HepG2 (cell line): ENCODE results near the gene APH1B. TPM values are rescaled to one million over a fixed set of nuclear protein-coding genes. Genes with fewer than 3 reads are reported as not detected.

Experiments used
- CHCHD3 ChIP-seq: sonication (generic); formaldehyde crosslinking; IDR thresholded peaks from 2 replicates; pipeline ENCODE4 v1.8.0; 2022; ENCODE audit warnings: mild to moderate bottlenecking, missing genetic modification reagents, moderate library complexity
- HDAC1 ChIP-seq: sonication (generic); formaldehyde crosslinking; IDR thresholded peaks from 2 replicates; pipeline ENCODE4 v1.5.1; 2020; ENCODE audit warnings: mild to moderate bottlenecking, missing genetic modification reagents
- IRX3 ChIP-seq: sonication (generic); formaldehyde crosslinking; IDR thresholded peaks from 2 replicates; pipeline ENCODE4 v1.8.1; 2023; ENCODE audit warnings: mild to moderate bottlenecking, low read depth, missing genetic modification reagents, borderline replicate concordance
- KDM1A ChIP-seq: IDR thresholded peaks from 2 replicates; pipeline ENCODE4 v1.6.1; 2016; ENCODE audit warnings: missing compliant biosample characterization
- NAIF1 ChIP-seq: sonication (generic); formaldehyde crosslinking; IDR thresholded peaks from 2 replicates; pipeline ENCODE4 v1.5.0; 2020; ENCODE audit warnings: mild to moderate bottlenecking, missing genetic modification reagents, borderline replicate concordance
- PHF8 ChIP-seq: sonication (generic); formaldehyde crosslinking; IDR thresholded peaks from 2 replicates; pipeline ENCODE4 v1.5.0; 2020; ENCODE audit warnings: missing genetic modification reagents
- SMAD3 ChIP-seq: sonication (generic); formaldehyde crosslinking; IDR thresholded peaks from 2 replicates; pipeline ENCODE4 v1.4.0; 2020; ENCODE audit warnings: missing genetic modification reagents
- TCF12 ChIP-seq, 2 experiments: fragments of 450-650 bp in 1 of 2; sonication (generic) in 1 of 2; formaldehyde crosslinking in 1 of 2; IDR thresholded peaks; 2 replicates each; pipeline versions ENCODE4 v1.6.1 to v1.8.0; 2017 to 2022; ENCODE audit warnings: antibody characterized with exemption in 1 of 2, mild to moderate bottlenecking in 1 of 2, missing genetic modification reagents in 1 of 2, moderate library complexity in 1 of 2
- ZBTB7A ChIP-seq: sonication (generic); formaldehyde crosslinking; IDR thresholded peaks from 2 replicates; pipeline ENCODE4 v1.8.0; 2022; ENCODE audit warnings: mild to moderate bottlenecking, missing genetic modification reagents
- ZFP62 ChIP-seq: sonication (generic); formaldehyde crosslinking; IDR thresholded peaks from 2 replicates; pipeline ENCODE4 v1.4.0; 2020; ENCODE audit warnings: missing genetic modification reagents
- ZNF737 ChIP-seq: sonication (generic); formaldehyde crosslinking; IDR thresholded peaks from 2 replicates; pipeline ENCODE4 v1.5.0; 2020; ENCODE audit warnings: missing genetic modification reagents, mild to moderate bottlenecking, borderline replicate concordance
- ZNF841 ChIP-seq: sonication (generic); formaldehyde crosslinking; IDR thresholded peaks from 2 replicates; pipeline ENCODE4 v1.8.1; 2023; ENCODE audit warnings: missing genetic modification reagents, borderline replicate concordance
- polyA plus RNA-seq, 8 experiments: library from polyadenylated mRNA; depleted of rRNA in 3 of 8; stranded (reverse) in 7 of 8; unstranded in 1 of 8; fragments of >200 nt; fragmentation: Illumina TruSeq in 4 of 8; extraction: Trizol in 4 of 8; gene quantifications; 2 replicates each; pipeline versions ENCODE4 v1.2.1 to v1.2.3, GENCODE V29; 2011 to 2016; ENCODE audit warnings: low read depth in 4 of 8, missing spikeins in 1 of 8, mixed read lengths in 1 of 8; ENCODE audit not compliant: insufficient read depth in 1 of 8
- total RNA-seq, 5 experiments: library from RNA; depleted of rRNA; stranded (reverse); fragments of >200 nt; fragmentation: Illumina TruSeq; extraction: Trizol; gene quantifications; 2 replicates each; pipeline ENCODE4 v1.2.3, GENCODE V29; 2016; ENCODE audit warnings: low read depth in 1 of 5
- TF ChIP-seq, protein P1 (sequence below): sonication (generic); formaldehyde crosslinking; IDR thresholded peaks from 2 replicates; pipeline ENCODE4 v1.4.0; 2020; ENCODE audit warnings: missing genetic modification reagents
- TF ChIP-seq, protein P2 (sequence below): sonication (generic); formaldehyde crosslinking; conservative IDR thresholded peaks from 2 replicates; pipeline ENCODE4 v1.5.0; 2020; ENCODE audit warnings: missing genetic modification reagents
- TF ChIP-seq, protein P3 (sequence below): sonication (generic); formaldehyde crosslinking; IDR thresholded peaks from 2 replicates; pipeline ENCODE4 v1.5.0; 2020; ENCODE audit warnings: mild to moderate bottlenecking, missing genetic modification reagents
- TF ChIP-seq, protein P4 (sequence below): sonication (generic); formaldehyde crosslinking; IDR thresholded peaks from 2 replicates; pipeline ENCODE4 v1.4.0; 2020; ENCODE audit warnings: mild to moderate bottlenecking, missing genetic modification reagents
- TF ChIP-seq, protein P5 (sequence below): sonication (generic); formaldehyde crosslinking; IDR thresholded peaks from 2 replicates; pipeline ENCODE4 v1.8.0; 2022; ENCODE audit warnings: missing genetic modification reagents, mild to moderate bottlenecking, borderline replicate concordance

APH1B gene
- total and polyA plus RNA-seq, 2 of the 13 experiments (the other 11 are each of a cell fraction or from before 2014, with no cell fraction given) = 0.45 to 1.00 TPM

DNA sequence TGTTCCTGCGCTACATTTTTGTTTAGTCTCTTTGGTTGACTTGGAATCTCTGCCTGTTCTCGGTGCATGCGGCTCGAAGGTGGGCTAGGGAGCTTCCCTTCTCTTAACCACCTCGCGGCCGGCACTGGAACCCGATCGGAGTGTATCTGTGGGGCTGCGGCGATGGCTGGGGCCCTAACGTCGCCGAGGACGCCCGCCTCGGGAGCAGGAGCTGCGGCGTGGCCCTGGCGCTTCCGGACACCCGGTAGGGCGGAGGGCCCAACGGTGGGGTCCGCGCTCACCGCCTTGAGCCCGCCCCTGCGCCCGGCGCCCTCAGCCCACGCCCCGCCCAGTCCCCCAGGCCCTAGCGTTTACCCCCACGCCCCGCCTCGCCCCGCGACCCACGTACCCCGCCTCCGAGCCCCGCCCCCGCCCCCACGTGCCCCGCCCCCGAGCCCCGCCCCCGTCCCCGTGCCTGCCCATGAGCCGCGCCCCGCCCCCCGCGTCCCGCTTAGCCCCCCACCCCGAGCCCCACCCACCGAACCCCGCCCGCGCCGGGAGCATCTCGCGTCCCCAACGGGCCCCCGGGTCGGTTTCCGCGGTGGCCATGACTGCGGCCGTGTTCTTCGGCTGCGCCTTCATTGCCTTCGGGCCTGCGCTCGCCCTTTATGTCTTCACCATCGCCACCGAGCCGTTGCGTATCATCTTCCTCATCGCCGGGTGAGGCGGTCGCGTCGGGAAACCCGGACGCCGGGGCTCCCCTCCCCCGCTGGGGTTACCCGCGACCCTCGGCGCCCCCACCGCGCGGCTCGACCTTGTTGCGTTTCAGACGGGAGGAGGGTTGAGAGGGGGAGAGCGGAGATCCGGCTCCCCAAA lies at the start of gene APH1B (continued):
- TF ChIP-seq TCF12 (IDR thresholded peaks at IDR 0.05) = no peak
- TF ChIP-seq TCF12 (CRISPR knock-in tag; IDR thresholded peaks at IDR 0.05) = no peak
- no peak for TF ChIP-seq CHCHD3 (CRISPR knock-in tag)
- TF ChIP-seq, protein P1, sequence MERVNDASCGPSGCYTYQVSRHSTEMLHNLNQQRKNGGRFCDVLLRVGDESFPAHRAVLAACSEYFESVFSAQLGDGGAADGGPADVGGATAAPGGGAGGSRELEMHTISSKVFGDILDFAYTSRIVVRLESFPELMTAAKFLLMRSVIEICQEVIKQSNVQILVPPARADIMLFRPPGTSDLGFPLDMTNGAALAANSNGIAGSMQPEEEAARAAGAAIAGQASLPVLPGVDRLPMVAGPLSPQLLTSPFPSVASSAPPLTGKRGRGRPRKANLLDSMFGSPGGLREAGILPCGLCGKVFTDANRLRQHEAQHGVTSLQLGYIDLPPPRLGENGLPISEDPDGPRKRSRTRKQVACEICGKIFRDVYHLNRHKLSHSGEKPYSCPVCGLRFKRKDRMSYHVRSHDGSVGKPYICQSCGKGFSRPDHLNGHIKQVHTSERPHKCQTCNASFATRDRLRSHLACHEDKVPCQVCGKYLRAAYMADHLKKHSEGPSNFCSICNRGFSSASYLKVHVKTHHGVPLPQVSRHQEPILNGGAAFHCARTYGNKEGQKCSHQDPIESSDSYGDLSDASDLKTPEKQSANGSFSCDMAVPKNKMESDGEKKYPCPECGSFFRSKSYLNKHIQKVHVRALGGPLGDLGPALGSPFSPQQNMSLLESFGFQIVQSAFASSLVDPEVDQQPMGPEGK (CRISPR knock-in tag) = peak; percentile 28; the same call in 1 of the 2 replicates
- no peak for TF ChIP-seq NAIF1 (CRISPR knock-in tag)
- no peak for TF ChIP-seq ZNF841 (CRISPR knock-in tag)
- TF ChIP-seq, protein P2, sequence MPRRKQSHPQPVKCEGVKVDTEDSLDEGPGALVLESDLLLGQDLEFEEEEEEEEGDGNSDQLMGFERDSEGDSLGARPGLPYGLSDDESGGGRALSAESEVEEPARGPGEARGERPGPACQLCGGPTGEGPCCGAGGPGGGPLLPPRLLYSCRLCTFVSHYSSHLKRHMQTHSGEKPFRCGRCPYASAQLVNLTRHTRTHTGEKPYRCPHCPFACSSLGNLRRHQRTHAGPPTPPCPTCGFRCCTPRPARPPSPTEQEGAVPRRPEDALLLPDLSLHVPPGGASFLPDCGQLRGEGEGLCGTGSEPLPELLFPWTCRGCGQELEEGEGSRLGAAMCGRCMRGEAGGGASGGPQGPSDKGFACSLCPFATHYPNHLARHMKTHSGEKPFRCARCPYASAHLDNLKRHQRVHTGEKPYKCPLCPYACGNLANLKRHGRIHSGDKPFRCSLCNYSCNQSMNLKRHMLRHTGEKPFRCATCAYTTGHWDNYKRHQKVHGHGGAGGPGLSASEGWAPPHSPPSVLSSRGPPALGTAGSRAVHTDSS (CRISPR knock-in tag) = no peak
- TF ChIP-seq, protein P3, sequence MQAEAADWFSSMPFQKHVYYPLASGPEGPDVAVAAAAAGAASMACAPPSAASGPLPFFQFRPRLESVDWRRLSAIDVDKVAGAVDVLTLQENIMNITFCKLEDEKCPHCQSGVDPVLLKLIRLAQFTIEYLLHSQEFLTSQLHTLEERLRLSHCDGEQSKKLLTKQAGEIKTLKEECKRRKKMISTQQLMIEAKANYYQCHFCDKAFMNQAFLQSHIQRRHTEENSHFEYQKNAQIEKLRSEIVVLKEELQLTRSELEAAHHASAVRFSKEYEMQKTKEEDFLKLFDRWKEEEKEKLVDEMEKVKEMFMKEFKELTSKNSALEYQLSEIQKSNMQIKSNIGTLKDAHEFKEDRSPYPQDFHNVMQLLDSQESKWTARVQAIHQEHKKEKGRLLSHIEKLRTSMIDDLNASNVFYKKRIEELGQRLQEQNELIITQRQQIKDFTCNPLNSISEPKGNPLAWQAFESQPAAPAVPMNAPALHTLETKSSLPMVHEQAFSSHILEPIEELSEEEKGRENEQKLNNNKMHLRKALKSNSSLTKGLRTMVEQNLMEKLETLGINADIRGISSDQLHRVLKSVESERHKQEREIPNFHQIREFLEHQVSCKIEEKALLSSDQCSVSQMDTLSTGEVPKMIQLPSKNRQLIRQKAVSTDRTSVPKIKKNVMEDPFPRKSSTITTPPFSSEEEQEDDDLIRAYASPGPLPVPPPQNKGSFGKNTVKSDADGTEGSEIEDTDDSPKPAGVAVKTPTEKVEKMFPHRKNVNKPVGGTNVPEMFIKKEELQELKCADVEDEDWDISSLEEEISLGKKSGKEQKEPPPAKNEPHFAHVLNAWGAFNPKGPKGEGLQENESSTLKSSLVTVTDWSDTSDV (CRISPR knock-in tag) = no peak
- TF ChIP-seq ZFP62 (CRISPR knock-in tag) = no peak
- peak; percentile 23; the same call in 1 of the 2 replicates for TF ChIP-seq ZBTB7A (CRISPR knock-in tag)
- no peak for TF ChIP-seq KDM1A (CRISPR knock-in tag)
- no peak for TF ChIP-seq SMAD3 (CRISPR knock-in tag)
- TF ChIP-seq HDAC1 = 0 out of 2 replicates have a peak, but pooled peaks have one; percentile 16
- TF ChIP-seq, protein P4, sequence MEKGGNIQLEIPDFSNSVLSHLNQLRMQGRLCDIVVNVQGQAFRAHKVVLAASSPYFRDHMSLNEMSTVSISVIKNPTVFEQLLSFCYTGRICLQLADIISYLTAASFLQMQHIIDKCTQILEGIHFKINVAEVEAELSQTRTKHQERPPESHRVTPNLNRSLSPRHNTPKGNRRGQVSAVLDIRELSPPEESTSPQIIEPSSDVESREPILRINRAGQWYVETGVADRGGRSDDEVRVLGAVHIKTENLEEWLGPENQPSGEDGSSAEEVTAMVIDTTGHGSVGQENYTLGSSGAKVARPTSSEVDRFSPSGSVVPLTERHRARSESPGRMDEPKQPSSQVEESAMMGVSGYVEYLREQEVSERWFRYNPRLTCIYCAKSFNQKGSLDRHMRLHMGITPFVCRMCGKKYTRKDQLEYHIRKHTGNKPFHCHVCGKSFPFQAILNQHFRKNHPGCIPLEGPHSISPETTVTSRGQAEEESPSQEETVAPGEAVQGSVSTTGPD (CRISPR knock-in tag) = no peak
- TF ChIP-seq, protein P5, sequence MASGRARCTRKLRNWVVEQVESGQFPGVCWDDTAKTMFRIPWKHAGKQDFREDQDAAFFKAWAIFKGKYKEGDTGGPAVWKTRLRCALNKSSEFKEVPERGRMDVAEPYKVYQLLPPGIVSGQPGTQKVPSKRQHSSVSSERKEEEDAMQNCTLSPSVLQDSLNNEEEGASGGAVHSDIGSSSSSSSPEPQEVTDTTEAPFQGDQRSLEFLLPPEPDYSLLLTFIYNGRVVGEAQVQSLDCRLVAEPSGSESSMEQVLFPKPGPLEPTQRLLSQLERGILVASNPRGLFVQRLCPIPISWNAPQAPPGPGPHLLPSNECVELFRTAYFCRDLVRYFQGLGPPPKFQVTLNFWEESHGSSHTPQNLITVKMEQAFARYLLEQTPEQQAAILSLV (CRISPR knock-in tag) = no peak
- peak; percentile 54 for TF ChIP-seq PHF8
- TF ChIP-seq ZNF737 (CRISPR knock-in tag) = no peak
- no peak for TF ChIP-seq IRX3 (CRISPR knock-in tag)
